NCI-H1930 (cell line): ENCODE results near the gene SLC1A4.
A peak's percentile ranks its signal among the peaks of the same experiment; 100 is the strongest.
"Not testable (repeated sequence)": the region's sequence is repeated elsewhere in the genome, so short reads cannot be mapped to it uniquely, and the experiment has no call there.

Experiments
- DNase-seq, 2 experiments: peaks; one replicate each; lab custom pipeline; 2025; lab: John Stamatoyannopoulos, UW

SLC1A4 gene

GRCh38 chr2:64989126-64989981 lies at the start of gene SLC1A4:
Gene SLC1A4, plus strand, starts transcription at chr2:64989399. Its CDS starts 245 bp downstream, at chr2:64989644.
- peak; percentile 80 to 92 for DNase-seq

- DNase-seq = no peak
Observed at GRCh38 chr2:64941143-64941542, 48.1 kb upstream of the SLC1A4 start.

GRCh38 chr2:64941801-64942200 lies 47.4 kb upstream of the SLC1A4 start:
- no peak for DNase-seq

- DNase-seq = no peak
Observed at GRCh38 chr2:64942693-64943092, 46.5 kb upstream of the SLC1A4 start.

- DNase-seq = no peak
Observed at GRCh38 chr2:64943387-64944150, 45.6 kb upstream of the SLC1A4 start.

- DNase-seq = no peak
Observed at GRCh38 chr2:64944484-64944883, 44.7 kb upstream of the SLC1A4 start.

GRCh38 chr2:64945973-64946768 lies 43.0 kb upstream of the SLC1A4 start:
- no peak for DNase-seq

GRCh38 chr2:64946769-64947247 lies 42.4 kb upstream of the SLC1A4 start:
- no peak for DNase-seq

GRCh38 chr2:64947885-64948284 lies 41.3 kb upstream of the SLC1A4 start:
- no peak for DNase-seq

GRCh38 chr2:64950226-64951160 lies 38.7 kb upstream of the SLC1A4 start:
- DNase-seq = no peak

GRCh38 chr2:64951306-64951953 lies 37.8 kb upstream of the SLC1A4 start:
- no peak for DNase-seq

GRCh38 chr2:64952096-64952495 lies 37.1 kb upstream of the SLC1A4 start:
- no peak for DNase-seq

- DNase-seq = no peak
Observed at GRCh38 chr2:64952511-64953482, 36.4 kb upstream of the SLC1A4 start.

GRCh38 chr2:64955467-64955866 lies 33.7 kb upstream of the SLC1A4 start:
- no peak for DNase-seq

- DNase-seq = no peak
Observed at GRCh38 chr2:64957109-64957903, 31.9 kb upstream of the SLC1A4 start.

- DNase-seq = no peak
Observed at GRCh38 chr2:64958556-64958955, 30.6 kb upstream of the SLC1A4 start.

- no peak for DNase-seq
Observed at GRCh38 chr2:64960819-64961218, 28.4 kb upstream of the SLC1A4 start.

GRCh38 chr2:64963138-64963537 lies 26.1 kb upstream of the SLC1A4 start:
- not testable (repeated sequence) for DNase-seq
